ENCODE measurements around the gene KSR1. TPM values are rescaled to one million over a fixed set of nuclear protein-coding genes. Genes with fewer than 3 reads are reported as not detected.
A peak's percentile ranks its signal among the peaks of the same experiment; 100 is the strongest.

KSR1 gene
- total RNA-seq, 1 donor: 6.5 TPM

DNA sequence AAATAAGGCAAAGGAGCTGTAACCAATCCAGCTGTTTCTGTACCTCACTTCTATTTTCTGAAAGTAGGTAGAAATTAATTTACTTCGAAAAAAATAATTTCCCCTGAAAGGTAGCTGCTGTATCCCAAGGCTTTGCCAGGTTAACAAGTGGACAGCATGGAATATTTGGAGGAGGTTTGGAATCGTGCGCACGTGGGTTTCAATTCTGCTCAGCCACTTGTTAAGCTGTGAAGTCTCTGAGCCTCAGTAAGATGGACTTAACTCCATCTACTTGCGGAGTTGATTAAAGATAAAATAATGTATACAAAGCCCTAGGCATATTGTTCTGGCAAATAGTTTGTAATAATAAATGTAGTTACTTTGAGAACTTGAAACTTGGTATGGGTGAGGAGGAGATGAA, 117.3 kb downstream of the KSR1 start:
- Histone ChIP-seq H3K4me3 (ENCODE audit: insufficient read depth, low read length) (no peak overlapping the region), H3K27me3 (ENCODE audit: insufficient read depth, low read length) (no peaks in the 10 kb centered on the region), H3K27ac (ENCODE audit: low read depth, low read length) (no peak overlapping the region), H3K9me3 (ENCODE audit: low read depth, low read length) (no peaks in the 10 kb centered on the region), H4K20me1 (ENCODE audit: insufficient read depth, low read length) (no peaks in the 10 kb centered on the region), H2AFZ (ENCODE audit: low read length) (no peak overlapping the region), H3K4me1 (ENCODE audit: insufficient read depth, low read length) (peaks cover 23% of the 10 kb centered on the region), H3K4me2 (ENCODE audit: insufficient read depth, low read length) (no peak overlapping the region), H3K36me3 (ENCODE audit: insufficient read depth, low read length) (no peaks in the 10 kb centered on the region), H3K79me2 (ENCODE audit: insufficient read depth, low read length) (no peaks in the 10 kb centered on the region)
- TF ChIP-seq, protein P1, sequence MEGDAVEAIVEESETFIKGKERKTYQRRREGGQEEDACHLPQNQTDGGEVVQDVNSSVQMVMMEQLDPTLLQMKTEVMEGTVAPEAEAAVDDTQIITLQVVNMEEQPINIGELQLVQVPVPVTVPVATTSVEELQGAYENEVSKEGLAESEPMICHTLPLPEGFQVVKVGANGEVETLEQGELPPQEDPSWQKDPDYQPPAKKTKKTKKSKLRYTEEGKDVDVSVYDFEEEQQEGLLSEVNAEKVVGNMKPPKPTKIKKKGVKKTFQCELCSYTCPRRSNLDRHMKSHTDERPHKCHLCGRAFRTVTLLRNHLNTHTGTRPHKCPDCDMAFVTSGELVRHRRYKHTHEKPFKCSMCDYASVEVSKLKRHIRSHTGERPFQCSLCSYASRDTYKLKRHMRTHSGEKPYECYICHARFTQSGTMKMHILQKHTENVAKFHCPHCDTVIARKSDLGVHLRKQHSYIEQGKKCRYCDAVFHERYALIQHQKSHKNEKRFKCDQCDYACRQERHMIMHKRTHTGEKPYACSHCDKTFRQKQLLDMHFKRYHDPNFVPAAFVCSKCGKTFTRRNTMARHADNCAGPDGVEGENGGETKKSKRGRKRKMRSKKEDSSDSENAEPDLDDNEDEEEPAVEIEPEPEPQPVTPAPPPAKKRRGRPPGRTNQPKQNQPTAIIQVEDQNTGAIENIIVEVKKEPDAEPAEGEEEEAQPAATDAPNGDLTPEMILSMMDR (IDR thresholded peaks at IDR 0.05; ENCODE audit: extremely low read depth, low read depth, low read length): no peak
- DNase-seq (ENCODE audit: insufficient read length, low spot score, missing footprints): no peak

DNA sequence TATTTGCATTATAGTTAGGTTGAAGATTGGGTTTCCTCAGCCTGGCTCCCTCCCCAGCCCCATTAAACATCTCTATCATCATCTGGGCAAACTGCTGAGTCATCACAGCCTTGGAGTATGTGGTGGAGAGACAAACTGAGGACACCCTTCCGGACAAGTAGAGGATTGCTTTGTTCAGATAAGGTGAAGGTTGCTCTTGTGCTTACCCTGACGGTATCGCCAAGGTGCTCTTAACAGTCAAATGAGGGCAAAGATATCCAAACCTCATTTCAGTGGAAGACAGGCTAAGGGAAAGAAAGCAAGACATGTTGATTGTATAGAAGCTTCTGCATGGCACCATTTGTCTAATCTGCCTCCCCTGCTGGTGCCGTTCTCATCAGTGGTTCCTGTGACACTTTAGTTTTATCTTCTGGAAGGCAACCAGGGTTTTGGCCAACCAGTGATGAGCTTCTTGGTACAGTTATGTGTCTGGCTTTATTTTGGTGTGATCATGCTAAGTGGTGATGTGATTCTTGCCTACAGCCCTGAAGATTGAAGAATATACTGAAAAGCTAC, 117.8 kb downstream of the KSR1 start:
- Histone ChIP-seq H3K4me3 (ENCODE audit: insufficient read depth, low read length) (no peak overlapping the region), H3K79me2 (ENCODE audit: insufficient read depth, low read length) (no peaks in the 10 kb centered on the region), H3K9me3 (ENCODE audit: low read depth, low read length) (no peaks in the 10 kb centered on the region), H2AFZ (ENCODE audit: low read length) (no peak overlapping the region), H3K27ac (ENCODE audit: low read depth, low read length) (no peak overlapping the region), H3K4me2 (ENCODE audit: insufficient read depth, low read length) (no peak overlapping the region), H4K20me1 (ENCODE audit: insufficient read depth, low read length) (no peaks in the 10 kb centered on the region), H3K27me3 (ENCODE audit: insufficient read depth, low read length) (no peaks in the 10 kb centered on the region), H3K36me3 (ENCODE audit: insufficient read depth, low read length) (no peaks in the 10 kb centered on the region), H3K4me1 (ENCODE audit: insufficient read depth, low read length) (peaks cover 23% of the 10 kb centered on the region)
- TF ChIP-seq, protein P1 (IDR thresholded peaks at IDR 0.05; ENCODE audit: extremely low read depth, low read depth, low read length): no peak
- peak; percentile 31 for DNase-seq (ENCODE audit: insufficient read length, low spot score, missing footprints)

DNA sequence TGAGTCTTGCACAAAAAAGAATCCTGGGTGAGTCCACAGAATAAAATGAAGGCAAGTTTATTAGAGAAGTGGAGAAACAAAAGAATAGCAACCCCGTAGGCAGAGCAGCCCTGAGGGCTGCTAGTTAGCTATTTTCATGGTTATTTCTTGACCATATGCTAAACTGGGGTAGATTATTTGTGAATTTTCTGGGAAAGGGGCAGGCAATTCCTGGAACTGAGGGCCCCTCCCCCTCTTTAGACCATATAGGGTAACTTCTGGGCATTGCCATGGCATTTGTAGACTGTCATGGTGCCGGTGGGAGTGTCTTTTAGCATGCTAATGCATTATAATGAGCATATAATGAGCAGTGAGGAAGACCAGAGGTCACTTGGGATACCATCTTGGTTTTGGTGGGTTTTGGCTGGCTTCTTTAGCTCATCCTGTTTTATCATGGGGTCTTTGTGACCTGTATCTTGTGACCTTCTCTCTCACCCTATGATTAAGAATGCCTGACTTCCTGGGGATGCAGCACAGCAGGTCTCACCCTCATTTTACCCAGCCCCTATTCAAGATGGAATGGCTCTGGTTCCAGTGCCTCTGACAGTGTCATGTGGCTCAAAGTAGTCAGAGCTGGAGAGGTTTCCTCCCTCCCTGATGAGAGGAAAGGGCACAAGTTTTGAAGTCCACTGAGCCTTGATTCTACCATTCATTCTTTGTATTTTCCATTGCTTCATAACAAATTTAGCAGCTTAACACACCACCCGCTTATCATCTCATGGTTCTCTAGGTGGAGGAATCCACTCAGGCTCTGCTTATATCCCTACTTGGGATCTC, 119.1 kb downstream of the KSR1 start:
- no peaks in the 10 kb centered on the region for H3K27me3 ChIP-seq (ENCODE audit: insufficient read depth, low read length)
- no peak overlapping the region for H3K27ac ChIP-seq (ENCODE audit: low read depth, low read length)
- no peak overlapping the region for H3K4me2 ChIP-seq (ENCODE audit: insufficient read depth, low read length)
- TF ChIP-seq, protein P1 (IDR thresholded peaks at IDR 0.05; ENCODE audit: extremely low read depth, low read depth, low read length): no peak
- no peaks in the 10 kb centered on the region for H3K9me3 ChIP-seq (ENCODE audit: low read depth, low read length)
- H3K36me3 ChIP-seq (ENCODE audit: insufficient read depth, low read length): no peaks in the 10 kb centered on the region
- no peak for DNase-seq (ENCODE audit: insufficient read length, low spot score, missing footprints)
- no peak overlapping the region for H2AFZ ChIP-seq (ENCODE audit: low read length)
- no peaks in the 10 kb centered on the region for H3K79me2 ChIP-seq (ENCODE audit: insufficient read depth, low read length)
- no peaks in the 10 kb centered on the region for H4K20me1 ChIP-seq (ENCODE audit: insufficient read depth, low read length)
- peaks cover 23% of the 10 kb centered on the region for H3K4me1 ChIP-seq (ENCODE audit: insufficient read depth, low read length)
- no peak overlapping the region for H3K4me3 ChIP-seq (ENCODE audit: insufficient read depth, low read length)

DNA sequence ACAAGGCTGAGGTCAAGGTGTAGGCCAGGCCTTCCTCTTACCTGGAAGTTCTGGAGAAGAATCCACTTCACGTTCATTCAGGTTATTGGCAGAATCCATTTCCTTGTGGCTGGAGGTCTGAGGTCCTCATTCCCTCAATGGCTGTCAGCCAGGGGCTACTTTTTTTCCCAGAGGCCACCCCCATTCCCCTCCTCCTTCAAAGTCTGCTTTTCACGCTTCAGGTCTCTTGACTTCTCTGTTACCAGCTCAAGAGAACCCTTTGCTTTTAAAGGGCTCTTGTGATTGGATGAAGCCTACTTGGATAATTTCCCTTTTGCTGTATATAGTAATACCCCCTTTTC, 119.6 kb downstream of the KSR1 start:
- Histone ChIP-seq H3K27ac (ENCODE audit: low read depth, low read length) (no peak overlapping the region), H3K36me3 (ENCODE audit: insufficient read depth, low read length) (no peaks in the 10 kb centered on the region), H2AFZ (ENCODE audit: low read length) (no peak overlapping the region), H3K27me3 (ENCODE audit: insufficient read depth, low read length) (no peaks in the 10 kb centered on the region), H4K20me1 (ENCODE audit: insufficient read depth, low read length) (no peaks in the 10 kb centered on the region), H3K79me2 (ENCODE audit: insufficient read depth, low read length) (no peaks in the 10 kb centered on the region), H3K4me3 (ENCODE audit: insufficient read depth, low read length) (no peak overlapping the region), H3K4me2 (ENCODE audit: insufficient read depth, low read length) (no peak overlapping the region), H3K9me3 (ENCODE audit: low read depth, low read length) (no peaks in the 10 kb centered on the region), H3K4me1 (ENCODE audit: insufficient read depth, low read length) (peaks cover 23% of the 10 kb centered on the region)
- TF ChIP-seq, protein P1 (IDR thresholded peaks at IDR 0.05; ENCODE audit: extremely low read depth, low read depth, low read length): no peak
- DNase-seq (ENCODE audit: insufficient read length, low spot score, missing footprints): no peak

Measured in osteoblast (primary cell).